ENCODE results near the gene SHROOM1. TPM values are rescaled to one million over a fixed set of nuclear protein-coding genes. Genes with fewer than 3 reads are reported as not detected.

The SHROOM1 gene
- total RNA-seq, 1 experiment from 2014 or later, result 22.7 TPM

DNA sequence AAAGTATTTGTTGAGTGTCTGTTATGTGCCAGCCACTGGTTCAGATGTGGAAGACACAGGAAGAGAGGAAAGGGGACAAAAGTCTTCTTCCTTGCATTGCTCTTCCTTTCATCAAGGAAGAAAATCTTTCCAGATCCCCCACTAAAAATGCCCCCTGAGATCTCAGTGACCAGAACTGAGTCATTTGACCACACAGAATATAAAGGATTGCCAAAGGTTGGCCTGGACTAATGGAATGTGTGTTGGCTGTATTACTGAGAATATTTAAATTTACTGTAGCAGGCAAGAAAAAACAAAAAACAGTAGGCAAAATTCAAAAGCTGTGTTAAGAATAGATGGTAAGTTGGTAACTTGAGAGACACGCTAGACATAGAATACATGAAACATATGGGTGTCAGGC lies 43.4 kb downstream of the SHROOM1 start:
- Mint-ChIP-seq H3K27me3 (ENCODE audit: insufficient read depth, unreplicated experiment) (no peaks in the 10 kb centered on the region), H3K4me3 (ENCODE audit: unreplicated experiment) (no peak overlapping the region), H3K36me3 (ENCODE audit: insufficient read depth, unreplicated experiment) (no peaks in the 10 kb centered on the region), H3K9me3 (ENCODE audit: unreplicated experiment) (no peaks in the 10 kb centered on the region), H3K4me1 (ENCODE audit: insufficient read depth, unreplicated experiment) (peaks cover 3% of the 10 kb centered on the region), H3K27ac (ENCODE audit: low read depth, unreplicated experiment) (no peak overlapping the region)
- POLR2A ChIA-PET, result interaction anchor here (0.8 to 1.4 kb wide), 2 partner anchors 11 to 14 kb away, joined by 3 to 6 read pairs; no protein-coding TSS in a partner anchor
- TF ChIP-seq, protein P1, sequence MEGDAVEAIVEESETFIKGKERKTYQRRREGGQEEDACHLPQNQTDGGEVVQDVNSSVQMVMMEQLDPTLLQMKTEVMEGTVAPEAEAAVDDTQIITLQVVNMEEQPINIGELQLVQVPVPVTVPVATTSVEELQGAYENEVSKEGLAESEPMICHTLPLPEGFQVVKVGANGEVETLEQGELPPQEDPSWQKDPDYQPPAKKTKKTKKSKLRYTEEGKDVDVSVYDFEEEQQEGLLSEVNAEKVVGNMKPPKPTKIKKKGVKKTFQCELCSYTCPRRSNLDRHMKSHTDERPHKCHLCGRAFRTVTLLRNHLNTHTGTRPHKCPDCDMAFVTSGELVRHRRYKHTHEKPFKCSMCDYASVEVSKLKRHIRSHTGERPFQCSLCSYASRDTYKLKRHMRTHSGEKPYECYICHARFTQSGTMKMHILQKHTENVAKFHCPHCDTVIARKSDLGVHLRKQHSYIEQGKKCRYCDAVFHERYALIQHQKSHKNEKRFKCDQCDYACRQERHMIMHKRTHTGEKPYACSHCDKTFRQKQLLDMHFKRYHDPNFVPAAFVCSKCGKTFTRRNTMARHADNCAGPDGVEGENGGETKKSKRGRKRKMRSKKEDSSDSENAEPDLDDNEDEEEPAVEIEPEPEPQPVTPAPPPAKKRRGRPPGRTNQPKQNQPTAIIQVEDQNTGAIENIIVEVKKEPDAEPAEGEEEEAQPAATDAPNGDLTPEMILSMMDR (IDR thresholded peaks at IDR 0.05; ENCODE audit: unreplicated experiment), result no peak
- no peak for DNase-seq (ENCODE audit: unreplicated experiment)
- intact Hi-C loops (cut with micrococcal nuclease), result no loop called here
- BruUV-seq (replicated peaks), result no TSS peak
- CTCF ChIA-PET, result interaction anchor here (0.6 to 1.5 kb wide), 2 partner anchors 16 to 30 kb away, joined by 3 to 4 read pairs; no protein-coding TSS in a partner anchor

DNA sequence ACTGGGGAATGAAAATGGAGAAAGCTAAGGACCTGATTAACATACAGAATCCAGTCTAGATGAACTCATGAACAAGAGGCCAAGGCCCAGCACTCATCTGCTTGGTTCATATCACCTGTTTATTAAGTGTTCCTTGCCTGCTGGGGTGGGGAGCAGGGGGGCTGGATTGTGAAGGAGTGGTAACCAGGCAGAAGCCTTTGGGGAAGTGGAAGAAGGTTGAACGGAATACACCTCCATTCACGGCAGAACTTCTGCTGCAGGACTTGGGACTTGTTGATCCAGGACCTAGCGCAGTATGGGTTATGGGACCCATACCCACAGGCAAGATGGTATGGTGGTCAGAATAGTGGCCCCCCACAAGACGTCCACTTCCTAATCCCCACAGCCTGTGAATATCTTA lies 44.6 kb downstream of the SHROOM1 start:
- ChIA-PET POLR2A (interaction anchor here (1.4 kb wide), 1 partner anchor 10 kb away, joined by 4 read pairs; no protein-coding TSS in a partner anchor), CTCF (interaction anchor here (0.5 to 2.3 kb wide), 4 partner anchors 10 to 44 kb away, joined by 3 to 12 read pairs (median 4); no protein-coding TSS in a partner anchor)
- H3K36me3 Mint-ChIP-seq (ENCODE audit: insufficient read depth, unreplicated experiment), result no peaks in the 10 kb centered on the region
- H3K9me3 Mint-ChIP-seq (ENCODE audit: unreplicated experiment), result no peaks in the 10 kb centered on the region
- H3K4me3 Mint-ChIP-seq (ENCODE audit: unreplicated experiment), result no peak overlapping the region
- intact Hi-C loops (cut with micrococcal nuclease), result no loop called here
- no peak overlapping the region for H3K27ac Mint-ChIP-seq (ENCODE audit: low read depth, unreplicated experiment)
- DNase-seq (ENCODE audit: unreplicated experiment), result no peak
- no TSS peak for BruUV-seq (replicated peaks)
- peaks cover 7% of the 10 kb centered on the region for H3K4me1 Mint-ChIP-seq (ENCODE audit: insufficient read depth, unreplicated experiment)
- TF ChIP-seq, protein P1 (IDR thresholded peaks at IDR 0.05; ENCODE audit: unreplicated experiment), result no peak
- no peaks in the 10 kb centered on the region for H3K27me3 Mint-ChIP-seq (ENCODE audit: insufficient read depth, unreplicated experiment)

DNA sequence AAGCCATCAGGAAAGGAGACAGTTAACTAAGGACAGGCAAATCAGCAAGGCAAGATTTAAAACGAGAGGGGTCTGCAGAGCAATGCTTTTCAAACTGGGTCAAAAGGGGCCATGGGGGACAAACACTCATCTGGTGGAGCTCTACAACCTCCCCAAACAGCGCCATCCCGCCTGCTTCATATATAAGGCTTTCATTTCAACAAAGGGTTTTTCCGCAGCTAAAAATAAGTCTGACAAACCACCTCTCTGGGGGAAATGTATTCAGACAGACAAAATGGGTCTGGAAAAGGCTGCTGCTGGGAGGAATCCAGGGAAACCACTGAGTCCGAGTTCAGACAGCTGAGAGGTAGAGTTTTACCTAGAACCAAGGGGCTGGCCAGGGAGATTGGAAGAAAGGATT lies 45.1 kb downstream of the SHROOM1 start:
- ChIA-PET POLR2A (interaction anchor here (0.6 to 1.4 kb wide), 3 partner anchors 9 to 258 kb away, joined by 3 to 4 read pairs (median 4); no protein-coding TSS in a partner anchor), CTCF (interaction anchor here (1.6 to 2.3 kb wide), 2 partner anchors 12 to 35 kb away, joined by 7 to 12 read pairs; no protein-coding TSS in a partner anchor)

DNA sequence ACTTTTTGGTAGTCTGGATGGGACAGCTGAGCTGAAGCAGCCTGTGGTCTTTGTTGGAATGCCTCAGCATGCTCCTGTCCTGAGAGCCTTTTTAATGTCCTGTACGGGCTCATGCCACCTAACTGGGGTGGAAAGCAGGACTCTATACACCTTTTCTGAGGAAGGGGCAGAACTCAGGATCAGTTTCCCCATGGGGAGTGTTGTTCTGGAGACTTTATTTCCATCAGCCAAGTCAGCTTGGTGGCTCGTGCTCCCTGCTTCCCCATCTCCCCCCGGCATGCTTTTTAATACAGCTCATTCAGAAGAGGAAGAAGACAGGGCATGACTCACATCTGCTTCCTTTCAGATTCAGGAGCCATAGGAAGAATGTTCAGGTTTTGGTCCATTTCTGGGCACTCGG lies 48.3 kb downstream of the SHROOM1 start:
- H3K27ac Mint-ChIP-seq (ENCODE audit: low read depth, unreplicated experiment), result no peak overlapping the region
- intact Hi-C loops (cut with micrococcal nuclease), result no loop called here
- no peaks in the 10 kb centered on the region for H3K36me3 Mint-ChIP-seq (ENCODE audit: insufficient read depth, unreplicated experiment)
- H3K4me1 Mint-ChIP-seq (ENCODE audit: insufficient read depth, unreplicated experiment), result peaks cover 13% of the 10 kb centered on the region
- H3K27me3 Mint-ChIP-seq (ENCODE audit: insufficient read depth, unreplicated experiment), result no peaks in the 10 kb centered on the region
- peak; percentile 45 for DNase-seq (ENCODE audit: unreplicated experiment)
- POLR2A ChIA-PET, result interaction anchor here (0.6 to 1.5 kb wide), 4 partner anchors 15 to 510 kb away, joined by 3 to 5 read pairs (median 4); no protein-coding TSS in a partner anchor
- no peak overlapping the region for H3K4me3 Mint-ChIP-seq (ENCODE audit: unreplicated experiment)
- no peaks in the 10 kb centered on the region for H3K9me3 Mint-ChIP-seq (ENCODE audit: unreplicated experiment)
- no TSS peak for BruUV-seq (replicated peaks)
- CTCF ChIA-PET, result interaction anchor here (0.7 to 2.3 kb wide), 4 partner anchors 16 to 81 kb away, joined by 4 to 10 read pairs (median 4); no protein-coding TSS in a partner anchor
- TF ChIP-seq, protein P1 (IDR thresholded peaks at IDR 0.05; ENCODE audit: unreplicated experiment), result no peak

More for the DNA sequence above, 45.1 kb downstream of the SHROOM1 start:
- no peaks in the 10 kb centered on the region for H3K36me3 Mint-ChIP-seq (ENCODE audit: insufficient read depth, unreplicated experiment)
- no peak overlapping the region for H3K4me3 Mint-ChIP-seq (ENCODE audit: unreplicated experiment)
- DNase-seq (ENCODE audit: unreplicated experiment), result no peak
- peaks cover 7% of the 10 kb centered on the region for H3K4me1 Mint-ChIP-seq (ENCODE audit: insufficient read depth, unreplicated experiment)
- TF ChIP-seq, protein P1 (IDR thresholded peaks at IDR 0.05; ENCODE audit: unreplicated experiment), result no peak
- H3K27ac Mint-ChIP-seq (ENCODE audit: low read depth, unreplicated experiment), result no peak overlapping the region
- no peaks in the 10 kb centered on the region for H3K27me3 Mint-ChIP-seq (ENCODE audit: insufficient read depth, unreplicated experiment)
- H3K9me3 Mint-ChIP-seq (ENCODE audit: unreplicated experiment), result no peaks in the 10 kb centered on the region
- BruUV-seq (replicated peaks), result no TSS peak
- intact Hi-C loops (cut with micrococcal nuclease), result no loop called here
